ENCODE measurements around the gene RNLS. TPM values are rescaled to one million over a fixed set of nuclear protein-coding genes. Genes with fewer than 3 reads are reported as not detected.

Gene RNLS
- polyA plus RNA-seq, 3 donors: 3.3 to 3.9 (median 3.7) TPM

GRCh38 chr10:88594482-88594881 lies 11.4 kb upstream of the RNLS start:
- Histone ChIP-seq H4K20me1 (ENCODE audit: insufficient read depth, low read length) (no peaks in the 10 kb centered on the region), H3K9me3 (replicated peaks in 1 of 2; ENCODE audit: control insufficient read depth in 1 of 2, insufficient read depth in 1 of 2, low read length in 2 of 2) (no peaks in the 10 kb centered on the region), H3K4me3 (replicated peaks in 1 of 3; ENCODE audit: low read depth in 2 of 3, low read length in 3 of 3) (no peak overlapping the region), H3K27me3 (ENCODE audit: control insufficient read depth in 2 of 2, insufficient read depth in 2 of 2, low read length in 2 of 2) (no peaks in the 10 kb centered on the region), H3K4me1 (ENCODE audit: control insufficient read depth in 1 of 2, insufficient read depth in 2 of 2, low read length in 2 of 2) (peaks cover 25 to 27% of the 10 kb centered on the region in 2 donors), H3K27ac (ENCODE audit: low read depth in 1 of 2, low read length in 2 of 2) (no peak overlapping the region), H3K4me2 (replicated peaks; ENCODE audit: extremely low read depth, low read length, poor library complexity, severe bottlenecking) (no peak overlapping the region), H2AFZ (ENCODE audit: insufficient read depth, low read depth, low read length, poor library complexity, severe bottlenecking) (no peak overlapping the region), H3K36me3 (replicated peaks in 1 of 2; ENCODE audit: control insufficient read depth in 1 of 2, insufficient read depth in 2 of 2, low read length in 2 of 2) (no peaks in the 10 kb centered on the region), H3K9ac (ENCODE audit: insufficient read depth, low read length, poor library complexity, severe bottlenecking) (no peak overlapping the region), H3K79me2 (ENCODE audit: insufficient read depth, low read length) (no peaks in the 10 kb centered on the region)
- Mint-ChIP-seq H3K36me3 (no peaks in the 10 kb centered on the region), H3K4me3 (no peak overlapping the region), H3K27ac (no peak overlapping the region), H3K27me3 (ENCODE audit: low read depth in 3 of 3) (no peaks in the 10 kb centered on the region), H3K9me3 (no peaks in the 10 kb centered on the region), H3K4me1 (peaks cover 23% of the 10 kb centered on the region)
- intact Hi-C loops (cut with micrococcal nuclease): no loop called here
- DNase-seq: no peak
- WGBS (ENCODE audit: insufficient coverage): no CpG with 5 or more reads among the region's 1 CpG
- TF ChIP-seq CTCF (IDR thresholded peaks at IDR 0.05): no peak

GRCh38 chr10:88592906-88593305 lies 9.8 kb upstream of the RNLS start:
- Histone ChIP-seq H3K9me3 (replicated peaks in 1 of 2; ENCODE audit: control insufficient read depth in 1 of 2, insufficient read depth in 1 of 2, low read length in 2 of 2) (no peaks in the 10 kb centered on the region), H3K27ac (ENCODE audit: low read depth in 1 of 2, low read length in 2 of 2) (no peak overlapping the region), H3K4me2 (replicated peaks; ENCODE audit: extremely low read depth, low read length, poor library complexity, severe bottlenecking) (no peak overlapping the region), H3K36me3 (replicated peaks in 1 of 2; ENCODE audit: control insufficient read depth in 1 of 2, insufficient read depth in 2 of 2, low read length in 2 of 2) (no peaks in the 10 kb centered on the region), H3K9ac (ENCODE audit: insufficient read depth, low read length, poor library complexity, severe bottlenecking) (no peak overlapping the region), H3K4me3 (replicated peaks in 1 of 3; ENCODE audit: low read depth in 2 of 3, low read length in 3 of 3) (no peak overlapping the region), H2AFZ (ENCODE audit: insufficient read depth, low read depth, low read length, poor library complexity, severe bottlenecking) (peak overlapping the region; percentile 54), H4K20me1 (ENCODE audit: insufficient read depth, low read length) (no peaks in the 10 kb centered on the region), H3K79me2 (ENCODE audit: insufficient read depth, low read length) (no peaks in the 10 kb centered on the region), H3K4me1 (ENCODE audit: control insufficient read depth in 1 of 2, insufficient read depth in 2 of 2, low read length in 2 of 2) (peaks cover 18 to 19% of the 10 kb centered on the region in 2 donors), H3K27me3 (ENCODE audit: control insufficient read depth in 2 of 2, insufficient read depth in 2 of 2, low read length in 2 of 2) (no peaks in the 10 kb centered on the region)
- peaks cover 16% of the 10 kb centered on the region for H3K4me1 Mint-ChIP-seq
- DNase-seq: peak; percentile 6 to 34 (median 32)
- H3K27me3 Mint-ChIP-seq (ENCODE audit: low read depth in 3 of 3): no peaks in the 10 kb centered on the region
- intact Hi-C loops (cut with micrococcal nuclease): no loop called here
- no CpG with 5 or more reads among the region's 2 CpGs for WGBS (ENCODE audit: insufficient coverage)
- peak overlapping the region in 1 of 7 donors; percentile 46 for H3K27ac Mint-ChIP-seq
- H3K4me3 Mint-ChIP-seq: no peak overlapping the region
- no peak for TF ChIP-seq CTCF (IDR thresholded peaks at IDR 0.05)
- H3K36me3 Mint-ChIP-seq: no peaks in the 10 kb centered on the region
- H3K9me3 Mint-ChIP-seq: no peaks in the 10 kb centered on the region

All from CD14-positive monocyte (primary cell).